Kidney (tissue), 14 donors: ENCODE measurements around the gene APBB2. TPM values are rescaled to one million over a fixed set of nuclear protein-coding genes. Genes with fewer than 3 reads are reported as not detected.

Experiments used
- DNase-seq, 5 donors: peaks; one replicate each; pipeline ENCODE4 v3.0.0-alpha.2; 2013 to 2020
- FAIRE-seq: peaks from 2 replicates; lab custom pipeline; 2012; peaks lifted over from hg19 to GRCh38; lab: Jason Lieb, UNC
- H3K27ac ChIP-seq, 2 donors: one replicate each; pipeline ENCODE4 v1.7.0; 2013; ENCODE audit warnings: low read depth in 2 of 2, low read length in 2 of 2, inconsistent platforms in 1 of 2
- H3K27me3 ChIP-seq: one replicate; pipeline ENCODE4 v1.7.1; 2013; ENCODE audit warnings: low read length, inconsistent platforms; ENCODE audit not compliant: control insufficient read depth, insufficient read depth
- H3K36me3 ChIP-seq, 3 donors: one replicate each; pipeline versions ENCODE4 v1.7.0 to v1.7.1; 2013; ENCODE audit warnings: low read length in 3 of 3, control low read depth in 1 of 3, inconsistent platforms in 1 of 3; ENCODE audit not compliant: insufficient read depth in 3 of 3, control insufficient read depth in 2 of 3
- H3K4me1 ChIP-seq, 3 donors: one replicate each; pipeline versions ENCODE4 v1.7.0 to v1.7.1; 2013; ENCODE audit warnings: low read length in 3 of 3, inconsistent platforms in 1 of 3, low read depth in 1 of 3; ENCODE audit not compliant: control insufficient read depth in 2 of 3, insufficient read depth in 2 of 3
- H3K4me3 ChIP-seq, 3 donors: one replicate each; pipeline versions ENCODE4 v1.7.0 to v1.8.1; 2013; ENCODE audit warnings: low read length in 3 of 3, control low read depth in 1 of 3, inconsistent platforms in 1 of 3
- H3K9ac ChIP-seq, 3 donors: one replicate each; pipeline versions ENCODE4 v1.7.0 to v1.7.1; 2013; ENCODE audit warnings: low read length in 3 of 3, control low read depth in 1 of 3, inconsistent platforms in 1 of 3
- H3K9me3 ChIP-seq, 3 donors: one replicate each; pipeline versions ENCODE4 v1.7.0 to v1.7.1; 2013; ENCODE audit warnings: low read length in 3 of 3, control low read depth in 1 of 3, inconsistent platforms in 1 of 3; ENCODE audit not compliant: control insufficient read depth in 2 of 3, insufficient read depth in 1 of 3
- intact Hi-C: fragments of 100-400 bp; cut with DNase I; formaldehyde crosslinking; loops from one replicate; pipeline ENCODE4 v1.11.1; 2022
- polyA plus RNA-seq: library from polyadenylated mRNA; stranded (reverse); fragments of 350-450 nt; fragmentation: Illumina TruSeq; extraction: RNeasy Lipid Tissue Mini Kit (QIAGEN cat#74804); gene quantifications from one replicate; pipeline ENCODE4 v1.2.3, GENCODE V29; 2014; ENCODE audit warnings: low read depth, low replicate concordance; ENCODE audit not compliant: insufficient read depth
- total RNA-seq: library from RNA; stranded (reverse); fragmentation: NEBNext Ultra II Directional; extraction: Animal tissue kit (Norgen Biotek cat#: 25700); gene quantifications from one replicate; pipeline ENCODE4 v1.2.1, GENCODE V29; 2021
- TF ChIP-seq, protein P1 (sequence below): IDR thresholded peaks from 3 replicates; pipeline ENCODE4 v1.5.1; 2012; ENCODE audit warnings: mild to moderate bottlenecking, moderate library complexity, borderline replicate concordance; ENCODE audit not compliant: insufficient read depth; ENCODE audit errors: extremely low read depth
- donor health status: control.
- donor health status: control.
- donor health status: control.
- donor health status: control.
- donor health status: control.
- donor health status: DM: yes; HTN: yes; CAD: no.
- donor health status: Normal renal cell carcinoma (clear cell type).

APBB2 gene
- total and polyA plus RNA-seq, 2 donors from 2014 or later, result 13.4 to 65.6 TPM

- FAIRE-seq (peak; percentile 6), DNase-seq (peak in 2 of 5 donors; percentile 59 to 71)
- H3K4me3 ChIP-seq, result no peak overlapping the region
- H3K9ac ChIP-seq, result no peak overlapping the region
- H3K27me3 ChIP-seq, result no peaks in the 10 kb centered on the region
- H3K27ac ChIP-seq, result no peak overlapping the region
- TF ChIP-seq, protein P1, sequence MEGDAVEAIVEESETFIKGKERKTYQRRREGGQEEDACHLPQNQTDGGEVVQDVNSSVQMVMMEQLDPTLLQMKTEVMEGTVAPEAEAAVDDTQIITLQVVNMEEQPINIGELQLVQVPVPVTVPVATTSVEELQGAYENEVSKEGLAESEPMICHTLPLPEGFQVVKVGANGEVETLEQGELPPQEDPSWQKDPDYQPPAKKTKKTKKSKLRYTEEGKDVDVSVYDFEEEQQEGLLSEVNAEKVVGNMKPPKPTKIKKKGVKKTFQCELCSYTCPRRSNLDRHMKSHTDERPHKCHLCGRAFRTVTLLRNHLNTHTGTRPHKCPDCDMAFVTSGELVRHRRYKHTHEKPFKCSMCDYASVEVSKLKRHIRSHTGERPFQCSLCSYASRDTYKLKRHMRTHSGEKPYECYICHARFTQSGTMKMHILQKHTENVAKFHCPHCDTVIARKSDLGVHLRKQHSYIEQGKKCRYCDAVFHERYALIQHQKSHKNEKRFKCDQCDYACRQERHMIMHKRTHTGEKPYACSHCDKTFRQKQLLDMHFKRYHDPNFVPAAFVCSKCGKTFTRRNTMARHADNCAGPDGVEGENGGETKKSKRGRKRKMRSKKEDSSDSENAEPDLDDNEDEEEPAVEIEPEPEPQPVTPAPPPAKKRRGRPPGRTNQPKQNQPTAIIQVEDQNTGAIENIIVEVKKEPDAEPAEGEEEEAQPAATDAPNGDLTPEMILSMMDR, result no peak
- intact Hi-C loops, result no loop called here
- no peaks in the 10 kb centered on the region for H3K36me3 ChIP-seq
- H3K9me3 ChIP-seq, result no peaks in the 10 kb centered on the region
- H3K4me1 ChIP-seq, result peaks cover 0 to 24% (median 14%) of the 10 kb centered on the region in 3 donors
Measured at GRCh38 chr4:41178372-41179370, 35.7 kb downstream of the APBB2 start.

DNA sequence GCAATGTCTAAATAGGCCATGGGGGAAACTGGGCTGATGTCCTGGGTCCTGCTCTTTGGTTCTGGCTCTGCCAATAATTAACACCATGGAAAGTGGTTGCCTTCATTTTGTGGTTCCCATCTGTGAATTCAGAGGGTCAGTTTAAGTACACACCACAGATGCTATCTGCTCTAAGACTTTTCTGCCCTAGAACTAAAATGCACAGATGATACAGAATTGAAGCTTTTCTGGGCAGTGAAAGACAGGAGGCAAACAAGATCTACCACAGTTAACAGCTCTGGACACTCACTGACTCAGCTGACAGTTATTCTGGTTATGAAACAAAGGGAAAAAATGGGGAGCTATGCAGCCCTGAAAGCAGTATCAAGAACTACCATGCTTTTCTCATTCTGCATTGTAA is 37.3 kb downstream of the APBB2 start:
- no peak overlapping the region for H3K9ac ChIP-seq

GRCh38 chr4:41176340-41176739 is 38.0 kb downstream of the APBB2 start:
- Histone ChIP-seq H3K4me3 (no peak overlapping the region), H3K27ac (peak overlapping the region in 1 of 2 donors; percentile 41), H3K9me3 (no peaks in the 10 kb centered on the region), H3K27me3 (no peaks in the 10 kb centered on the region), H3K4me1 (peaks cover 0 to 24% (median 14%) of the 10 kb centered on the region in 3 donors), H3K36me3 (no peaks in the 10 kb centered on the region), H3K9ac (no peak overlapping the region)
- FAIRE-seq (no peak), DNase-seq (peak in 2 of 5 donors; percentile 35 to 66)
- intact Hi-C loops, result no loop called here
- TF ChIP-seq, protein P1, result no peak

More for the DNA sequence above, 37.3 kb downstream of the APBB2 start:
- DNase-seq, result no peak
- intact Hi-C loops, result no loop called here
- H3K27ac ChIP-seq, result no peak overlapping the region
- no peaks in the 10 kb centered on the region for H3K27me3 ChIP-seq
- TF ChIP-seq, protein P1, result no peak
- FAIRE-seq, result no peak
- no peaks in the 10 kb centered on the region for H3K9me3 ChIP-seq
- no peak overlapping the region for H3K4me3 ChIP-seq
- H3K4me1 ChIP-seq, result peaks cover 0 to 24% (median 14%) of the 10 kb centered on the region in 3 donors
- no peaks in the 10 kb centered on the region for H3K36me3 ChIP-seq
